CD4-positive, alpha-beta T cell treated with Interleukin-15 for 4 hours (primary cell): ENCODE data around the gene GNG2.

Source experiments
- DNase-seq: peaks from one replicate; pipeline ENCODE4 v3.0.0-alpha.2; 2020; ENCODE audit warnings: low spot score

The GNG2 gene

GRCh38 chr14:51998348-51998747, 137.9 kb downstream of the GNG2 start:
- DNase-seq: no peak

GRCh38 chr14:51999084-51999483, 138.7 kb downstream of the GNG2 start:
- no peak for DNase-seq

- DNase-seq: no peak
Measured at GRCh38 chr14:52000019-52000582, 139.7 kb downstream of the GNG2 start.

- DNase-seq: no peak
Measured at GRCh38 chr14:52000696-52001095, 140.3 kb downstream of the GNG2 start.

GRCh38 chr14:52002542-52002941, 142.1 kb downstream of the GNG2 start:
- no peak for DNase-seq

GRCh38 chr14:52003324-52003723, 142.9 kb downstream of the GNG2 start:
- no peak for DNase-seq

- no peak for DNase-seq
Measured at GRCh38 chr14:52005625-52006024, 145.2 kb downstream of the GNG2 start.

GRCh38 chr14:52006361-52006760, 145.9 kb downstream of the GNG2 start:
- DNase-seq: no peak

- no peak for DNase-seq
Measured at GRCh38 chr14:52007211-52007610, 146.8 kb downstream of the GNG2 start.

GRCh38 chr14:52007637-52008036, 147.2 kb downstream of the GNG2 start:
- no peak for DNase-seq

GRCh38 chr14:52008136-52008535, 147.7 kb downstream of the GNG2 start:
- no peak for DNase-seq

GRCh38 chr14:52010173-52010693, 149.8 kb downstream of the GNG2 start:
- no peak for DNase-seq

- no peak for DNase-seq
Measured at GRCh38 chr14:52011523-52011922, 151.1 kb downstream of the GNG2 start.

- no peak for DNase-seq
Measured at GRCh38 chr14:52012635-52013034, 152.2 kb downstream of the GNG2 start.

GRCh38 chr14:52013984-52014600, 153.7 kb downstream of the GNG2 start:
- DNase-seq: no peak

GRCh38 chr14:52014601-52015267, 154.3 kb downstream of the GNG2 start:
- DNase-seq: no peak

GRCh38 chr14:52015411-52016030, 155.1 kb downstream of the GNG2 start:
- no peak for DNase-seq

- DNase-seq: no peak
Measured at GRCh38 chr14:52018252-52018651, 157.8 kb downstream of the GNG2 start.

GRCh38 chr14:52018970-52019369, 158.6 kb downstream of the GNG2 start:
- no peak for DNase-seq
